MM.1S (cell line): ENCODE measurements around the gene TBC1D5.

Source experiments
- EZH2 ChIP-seq: fragments of 300-600 bp; sonication (generic); optimal IDR thresholded peaks from 2 replicates; pipeline ENCODE3; 2017; ENCODE audit warnings: low read depth, mild to moderate bottlenecking, antibody characterized with exemption, low read length, mixed read lengths
- TF ChIP-seq, protein P1 (sequence below): fragments of 300-600 bp; sonication (generic); IDR thresholded peaks from 2 replicates; pipeline ENCODE4 v1.5.1; 2016; ENCODE audit warnings: antibody characterized with exemption, low read length, mixed read lengths

DNA sequence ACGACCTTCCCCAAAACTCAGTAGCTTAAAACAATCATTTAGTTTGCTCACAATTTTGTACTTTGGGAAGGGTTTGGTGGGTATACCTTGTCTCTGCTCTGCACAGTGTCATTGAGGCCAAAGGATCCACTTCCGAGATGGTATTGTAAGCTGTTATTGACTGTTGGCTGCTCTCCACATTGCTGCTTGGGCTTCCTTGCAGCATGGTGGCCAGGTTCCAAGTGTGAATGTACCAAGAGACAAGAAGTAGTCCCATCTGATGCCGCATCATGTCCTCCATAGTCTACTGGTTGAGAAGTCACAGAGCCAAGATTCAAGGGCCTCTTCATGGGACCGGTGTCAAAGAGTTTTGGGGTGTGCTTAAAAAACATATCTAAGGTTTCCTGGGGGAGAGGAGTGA, 589.2 kb downstream of the TBC1D5 start:
- TF ChIP-seq, protein P1, sequence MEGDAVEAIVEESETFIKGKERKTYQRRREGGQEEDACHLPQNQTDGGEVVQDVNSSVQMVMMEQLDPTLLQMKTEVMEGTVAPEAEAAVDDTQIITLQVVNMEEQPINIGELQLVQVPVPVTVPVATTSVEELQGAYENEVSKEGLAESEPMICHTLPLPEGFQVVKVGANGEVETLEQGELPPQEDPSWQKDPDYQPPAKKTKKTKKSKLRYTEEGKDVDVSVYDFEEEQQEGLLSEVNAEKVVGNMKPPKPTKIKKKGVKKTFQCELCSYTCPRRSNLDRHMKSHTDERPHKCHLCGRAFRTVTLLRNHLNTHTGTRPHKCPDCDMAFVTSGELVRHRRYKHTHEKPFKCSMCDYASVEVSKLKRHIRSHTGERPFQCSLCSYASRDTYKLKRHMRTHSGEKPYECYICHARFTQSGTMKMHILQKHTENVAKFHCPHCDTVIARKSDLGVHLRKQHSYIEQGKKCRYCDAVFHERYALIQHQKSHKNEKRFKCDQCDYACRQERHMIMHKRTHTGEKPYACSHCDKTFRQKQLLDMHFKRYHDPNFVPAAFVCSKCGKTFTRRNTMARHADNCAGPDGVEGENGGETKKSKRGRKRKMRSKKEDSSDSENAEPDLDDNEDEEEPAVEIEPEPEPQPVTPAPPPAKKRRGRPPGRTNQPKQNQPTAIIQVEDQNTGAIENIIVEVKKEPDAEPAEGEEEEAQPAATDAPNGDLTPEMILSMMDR, result no peak
- TF ChIP-seq EZH2, result no peak
